DOHH2 (cell line): ENCODE results near the gene VPREB1.

Source experiments
- CTCF ChIP-seq: fragments of 200-600 bp; sonication (generic); IDR thresholded peaks from one replicate; pipeline ENCODE4 v1.5.1; 2014; ENCODE audit warnings: antibody characterized with exemption, mild to moderate bottlenecking, low read depth, low read length; ENCODE audit not compliant: poor library complexity, severe bottlenecking
- EZH2phosphoT487 ChIP-seq: fragments of 200-600 bp; sonication (generic); IDR thresholded peaks from 2 replicates; pipeline ENCODE4 v1.6.1; 2017; ENCODE audit warnings: borderline replicate concordance, mild to moderate bottlenecking, antibody characterized with exemption, low read length, moderate library complexity, mixed read lengths

- TF ChIP-seq CTCF (no peak), EZH2phosphoT487 (no peak)
Observed at GRCh38 chr22:22196018-22196533, 48.5 kb upstream of the VPREB1 start.
